RWPE1 (cell line): ENCODE measurements around the gene SCAMP2.

Experiments
- CTCF ChIA-PET: fragments of 350-600 bp; sonication (Branson Sonifier 250); formaldehyde crosslinking; extraction: SDS; loops from one replicate; lab custom pipeline; 2021; lab: Yijun Ruan, JAX
- POLR2A ChIA-PET: fragments of 400-600 bp; formaldehyde crosslinking; extraction: SDS; loops from one replicate; lab custom pipeline; 2020; ENCODE audit warnings: antibody characterized with exemption; ENCODE audit not compliant: low non-redundant PET; lab: Yijun Ruan, JAX
- DNase-seq: peaks from one replicate; pipeline ENCODE4 v3.0.0; 2012; ENCODE audit warnings: low spot score
- H3K27ac ChIP-seq: fragments of 450-650 bp; 2 replicates; pipeline ENCODE4 v1.5.1; 2017
- TF ChIP-seq, protein P1 (sequence below): fragments of 450-650 bp; conservative IDR thresholded peaks from 2 replicates; pipeline ENCODE4 v1.5.1; 2017; ENCODE audit warnings: low read depth, mild to moderate bottlenecking

The SCAMP2 gene

DNA sequence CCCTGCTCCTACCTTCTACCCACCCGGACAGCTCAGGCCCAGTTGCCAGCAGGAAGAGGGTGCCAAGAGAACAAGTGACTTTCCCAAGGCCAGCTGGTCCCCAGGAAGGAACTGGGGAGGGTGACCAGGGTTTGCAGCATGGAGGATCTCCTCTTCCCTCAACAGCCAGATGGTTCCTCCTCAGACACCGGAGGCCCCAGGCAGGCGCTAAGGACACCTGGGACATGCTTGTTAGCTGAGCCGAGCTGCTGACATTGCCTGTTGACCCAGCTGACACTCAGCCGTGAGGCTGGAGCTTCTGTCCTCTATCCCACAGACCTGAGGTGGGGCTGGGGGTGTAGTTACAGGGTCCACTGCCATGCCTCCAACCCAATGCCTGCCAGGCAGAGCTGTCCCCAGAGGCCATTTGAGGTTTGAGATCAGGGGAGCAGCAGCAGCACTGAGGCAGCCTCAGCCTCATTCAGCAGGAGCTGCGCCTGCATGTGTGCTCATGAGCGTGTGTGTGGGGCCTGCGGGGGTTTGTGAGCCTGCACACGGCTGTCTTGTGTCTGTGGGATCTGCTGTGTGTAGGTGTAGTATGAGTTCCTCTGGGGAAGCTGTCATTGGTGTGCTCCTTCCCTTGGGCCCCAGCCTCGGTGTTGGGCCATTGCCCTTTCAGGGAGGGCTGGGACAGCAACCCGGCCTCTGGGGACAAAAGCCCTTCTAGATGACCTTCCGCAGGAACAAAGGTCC lies 39.6 kb downstream of the SCAMP2 start:
- ChIA-PET CTCF (interaction anchor here (0.9 to 2.0 kb wide), 3 partner anchors 9 to 18 kb away, joined by 3 to 6 read pairs (median 3); no protein-coding TSS in a partner anchor), POLR2A (interaction anchor here (0.6 to 0.9 kb wide), 3 partner anchors 24 to 898 kb away, joined by 4 to 5 read pairs (median 4); no protein-coding TSS in a partner anchor)
- TF ChIP-seq, protein P1, sequence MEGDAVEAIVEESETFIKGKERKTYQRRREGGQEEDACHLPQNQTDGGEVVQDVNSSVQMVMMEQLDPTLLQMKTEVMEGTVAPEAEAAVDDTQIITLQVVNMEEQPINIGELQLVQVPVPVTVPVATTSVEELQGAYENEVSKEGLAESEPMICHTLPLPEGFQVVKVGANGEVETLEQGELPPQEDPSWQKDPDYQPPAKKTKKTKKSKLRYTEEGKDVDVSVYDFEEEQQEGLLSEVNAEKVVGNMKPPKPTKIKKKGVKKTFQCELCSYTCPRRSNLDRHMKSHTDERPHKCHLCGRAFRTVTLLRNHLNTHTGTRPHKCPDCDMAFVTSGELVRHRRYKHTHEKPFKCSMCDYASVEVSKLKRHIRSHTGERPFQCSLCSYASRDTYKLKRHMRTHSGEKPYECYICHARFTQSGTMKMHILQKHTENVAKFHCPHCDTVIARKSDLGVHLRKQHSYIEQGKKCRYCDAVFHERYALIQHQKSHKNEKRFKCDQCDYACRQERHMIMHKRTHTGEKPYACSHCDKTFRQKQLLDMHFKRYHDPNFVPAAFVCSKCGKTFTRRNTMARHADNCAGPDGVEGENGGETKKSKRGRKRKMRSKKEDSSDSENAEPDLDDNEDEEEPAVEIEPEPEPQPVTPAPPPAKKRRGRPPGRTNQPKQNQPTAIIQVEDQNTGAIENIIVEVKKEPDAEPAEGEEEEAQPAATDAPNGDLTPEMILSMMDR = no peak
- no peak for DNase-seq
- H3K27ac ChIP-seq = no peak overlapping the region

DNA sequence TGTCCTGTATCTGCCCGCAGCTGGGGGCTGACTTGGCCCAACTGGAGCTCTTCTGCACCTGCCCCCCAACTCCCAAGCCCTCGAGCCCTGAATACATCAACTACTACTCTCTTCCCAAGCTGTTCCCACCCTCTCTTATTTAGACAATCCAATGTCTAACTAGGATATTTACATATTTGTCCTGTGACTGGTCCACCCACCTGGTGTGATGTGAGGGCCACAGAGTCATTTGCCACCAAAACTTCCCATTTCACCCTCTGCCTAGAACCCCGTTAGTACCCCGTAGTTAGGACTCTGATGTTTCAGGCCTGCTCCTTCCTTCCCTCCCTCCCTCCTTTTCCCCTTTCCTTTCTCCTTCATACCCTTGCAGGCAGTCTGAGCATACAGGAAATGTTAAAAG lies 40.3 kb downstream of the SCAMP2 start:
- POLR2A ChIA-PET = interaction anchor here (0.6 to 0.9 kb wide), 2 partner anchors 23 to 899 kb away, joined by 4 to 5 read pairs; no protein-coding TSS in a partner anchor

DNA sequence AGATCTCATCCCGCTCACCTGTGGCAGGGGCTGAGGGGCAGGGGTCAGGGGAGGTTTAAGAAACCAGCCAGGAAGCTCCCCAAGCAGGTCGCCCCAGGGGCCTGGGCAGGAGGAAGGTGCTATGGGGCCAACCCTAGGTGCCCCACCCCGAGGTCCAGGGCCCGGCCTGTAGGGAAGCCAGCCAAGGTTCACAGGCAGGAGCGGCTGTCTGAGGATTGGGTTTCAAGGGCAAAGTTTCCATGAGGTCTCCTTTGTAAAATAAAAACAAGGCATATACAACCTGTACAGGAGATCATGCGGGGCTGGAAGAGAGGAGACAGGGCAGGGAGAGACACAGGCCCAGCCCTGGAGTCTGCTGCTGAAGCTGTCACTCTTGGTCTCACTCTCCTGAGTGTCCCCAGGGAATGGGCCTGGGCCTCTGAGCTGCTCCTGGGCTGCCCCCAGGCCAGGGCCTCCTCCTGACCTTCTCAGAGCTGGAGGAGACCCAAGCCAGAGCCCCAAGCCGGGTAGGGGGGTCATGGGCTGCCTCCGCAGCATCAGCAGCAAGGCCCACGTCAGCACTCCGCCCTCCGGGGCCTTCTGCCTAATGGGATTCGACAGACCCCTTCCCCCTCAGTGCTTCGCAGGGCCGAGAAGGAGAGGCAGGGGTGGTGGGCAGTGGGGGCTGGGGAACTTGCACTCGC lies 41.2 kb downstream of the SCAMP2 start:
- TF ChIP-seq, protein P1 = no peak
- no peak overlapping the region for H3K27ac ChIP-seq
- no peak for DNase-seq
- ChIA-PET POLR2A (no interaction called here), CTCF (interaction anchor here (0.5 to 2.0 kb wide), 2 partner anchors 15 to 57 kb away, joined by 3 to 6 read pairs; no protein-coding TSS in a partner anchor)

More for the DNA sequence above, 40.3 kb downstream of the SCAMP2 start:
- TF ChIP-seq, protein P1 = no peak
- CTCF ChIA-PET = interaction anchor here (1.0 to 2.0 kb wide), 2 partner anchors 16 to 18 kb away, joined by 3 to 6 read pairs; no protein-coding TSS in a partner anchor
- no peak overlapping the region for H3K27ac ChIP-seq
- DNase-seq = no peak

- no peak overlapping the region for H3K27ac ChIP-seq
- no peak for DNase-seq
- POLR2A ChIA-PET = no interaction called here
- CTCF ChIA-PET = interaction anchor here (1.8 to 2.2 kb wide), 2 partner anchors 14 to 60 kb away, joined by 8 to 13 read pairs; no protein-coding TSS in a partner anchor
- TF ChIP-seq, protein P1 = no peak
Observed at GRCh38 chr15:74830868-74831267, 42.3 kb downstream of the SCAMP2 start.

GRCh38 chr15:74829991-74830390 lies 43.2 kb downstream of the SCAMP2 start:
- no peak for DNase-seq
- ChIA-PET CTCF (interaction anchor here (0.7 to 2.2 kb wide), 3 partner anchors 13 to 86 kb away, joined by 5 to 13 read pairs (median 8); no protein-coding TSS in a partner anchor), POLR2A (no interaction called here)
- TF ChIP-seq, protein P1 = no peak
- H3K27ac ChIP-seq = no peak overlapping the region

DNA sequence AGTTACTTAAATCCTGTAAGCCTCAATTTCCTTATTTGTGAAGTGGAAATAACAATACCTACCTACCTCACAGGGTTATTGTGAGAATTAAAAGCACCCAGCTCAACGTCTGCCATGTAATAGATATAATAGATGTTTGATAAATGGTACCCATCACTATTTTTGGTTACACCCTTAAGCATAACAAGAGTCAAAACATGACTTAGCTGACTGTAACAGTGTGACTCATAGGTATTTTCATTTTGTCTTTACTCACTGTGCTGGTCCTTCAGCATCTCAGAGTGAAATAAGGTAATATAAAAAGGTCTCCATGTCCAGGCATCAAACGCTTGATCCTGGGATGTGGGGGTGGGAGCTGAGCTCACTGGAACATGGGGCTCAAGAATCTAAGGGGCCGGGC lies 43.7 kb downstream of the SCAMP2 start:
- ChIA-PET CTCF (interaction anchor here (1.8 to 2.2 kb wide), 2 partner anchors 12 to 59 kb away, joined by 8 to 13 read pairs; no protein-coding TSS in a partner anchor), POLR2A (no interaction called here)
- TF ChIP-seq, protein P1 = no peak
- DNase-seq = no peak
- H3K27ac ChIP-seq = no peak overlapping the region
